GM21786 (cell line): ENCODE measurements around the gene JARID2.
A peak's percentile ranks its signal among the peaks of the same experiment; 100 is the strongest.

Source experiments
- ATAC-seq: cut with Tn5 transposase; IDR thresholded peaks from one replicate; pipeline ENCODE4 v1.9.1; 2021; ENCODE audit not compliant: unreplicated experiment

JARID2 gene

GRCh38 chr6:15330174-15330944, 84.5 kb downstream of the JARID2 start:
- ATAC-seq, result no peak

- no peak for ATAC-seq
Measured at GRCh38 chr6:15331143-15331542, 85.3 kb downstream of the JARID2 start.

- ATAC-seq, result no peak
Measured at GRCh38 chr6:15331629-15332251, 85.9 kb downstream of the JARID2 start.

GRCh38 chr6:15332446-15332845, 86.6 kb downstream of the JARID2 start:
- ATAC-seq, result no peak

- no peak for ATAC-seq
Measured at GRCh38 chr6:15335385-15335784, 89.5 kb downstream of the JARID2 start.

GRCh38 chr6:15335916-15336315, 90.0 kb downstream of the JARID2 start:
- ATAC-seq, result no peak

GRCh38 chr6:15336900-15337560, 91.2 kb downstream of the JARID2 start:
- ATAC-seq, result no peak

GRCh38 chr6:15337582-15337981, 91.7 kb downstream of the JARID2 start:
- no peak for ATAC-seq

- ATAC-seq, result no peak
Measured at GRCh38 chr6:15338476-15338875, 92.6 kb downstream of the JARID2 start.

- ATAC-seq, result no peak
Measured at GRCh38 chr6:15339081-15339480, 93.2 kb downstream of the JARID2 start.

- ATAC-seq, result no peak
Measured at GRCh38 chr6:15340105-15340601, 94.3 kb downstream of the JARID2 start.

GRCh38 chr6:15340775-15341174, 94.9 kb downstream of the JARID2 start:
- ATAC-seq, result peak; percentile 55

GRCh38 chr6:15341311-15342001, 95.6 kb downstream of the JARID2 start:
- no peak for ATAC-seq

GRCh38 chr6:15342114-15342513, 96.2 kb downstream of the JARID2 start:
- no peak for ATAC-seq

GRCh38 chr6:15343490-15344191, 97.8 kb downstream of the JARID2 start:
- ATAC-seq, result no peak

- ATAC-seq, result no peak
Measured at GRCh38 chr6:15344192-15344519, 98.3 kb downstream of the JARID2 start.

GRCh38 chr6:15344831-15345230, 99.0 kb downstream of the JARID2 start:
- no peak for ATAC-seq

- no peak for ATAC-seq
Measured at GRCh38 chr6:15346315-15346714, 100.4 kb downstream of the JARID2 start.

- no peak for ATAC-seq
Measured at GRCh38 chr6:15348528-15348927, 102.7 kb downstream of the JARID2 start.

- no peak for ATAC-seq
Measured at GRCh38 chr6:15349379-15349778, 103.5 kb downstream of the JARID2 start.
